Measurements from ENCODE around the gene INSC. TPM values are rescaled to one million over a fixed set of nuclear protein-coding genes. Genes with fewer than 3 reads are reported as not detected.

INSC gene
- total RNA-seq, 2 donors from 2014 or later = 0.22 TPM; not detected in 1

DNA sequence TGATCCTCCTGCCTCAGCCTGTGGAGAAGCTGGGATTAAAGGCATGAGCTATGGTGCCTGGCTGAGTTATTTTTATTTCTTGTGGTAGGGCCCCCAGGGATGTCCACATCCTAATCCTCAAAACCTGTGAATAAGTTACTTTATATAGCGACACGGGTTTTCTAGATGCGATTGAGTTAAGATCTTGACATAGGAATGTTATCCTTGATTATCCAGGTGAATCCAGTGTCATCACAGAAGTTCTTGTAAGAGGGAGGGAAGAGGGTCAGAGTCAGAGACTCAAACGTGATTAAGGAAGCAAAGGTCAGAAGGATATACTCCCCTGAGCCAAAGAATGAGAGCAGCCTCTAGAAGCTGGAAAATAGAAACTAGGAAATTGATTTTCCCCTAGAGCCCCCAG, 117.8 kb downstream of the INSC start:
- no peaks in the 10 kb centered on the region for H3K9me3 ChIP-seq (ENCODE audit: control insufficient read depth, low read length, poor library complexity, severe bottlenecking)
- Mint-ChIP-seq H3K27ac (no peak overlapping the region), H3K4me1 (no peaks in the 10 kb centered on the region), H3K27me3 (peaks cover 14% of the 10 kb centered on the region), H3K36me3 (ENCODE audit: low read depth) (no peaks in the 10 kb centered on the region), H3K4me3 (no peak overlapping the region)
- ATAC-seq (no peak), DNase-seq (no peak)

DNA sequence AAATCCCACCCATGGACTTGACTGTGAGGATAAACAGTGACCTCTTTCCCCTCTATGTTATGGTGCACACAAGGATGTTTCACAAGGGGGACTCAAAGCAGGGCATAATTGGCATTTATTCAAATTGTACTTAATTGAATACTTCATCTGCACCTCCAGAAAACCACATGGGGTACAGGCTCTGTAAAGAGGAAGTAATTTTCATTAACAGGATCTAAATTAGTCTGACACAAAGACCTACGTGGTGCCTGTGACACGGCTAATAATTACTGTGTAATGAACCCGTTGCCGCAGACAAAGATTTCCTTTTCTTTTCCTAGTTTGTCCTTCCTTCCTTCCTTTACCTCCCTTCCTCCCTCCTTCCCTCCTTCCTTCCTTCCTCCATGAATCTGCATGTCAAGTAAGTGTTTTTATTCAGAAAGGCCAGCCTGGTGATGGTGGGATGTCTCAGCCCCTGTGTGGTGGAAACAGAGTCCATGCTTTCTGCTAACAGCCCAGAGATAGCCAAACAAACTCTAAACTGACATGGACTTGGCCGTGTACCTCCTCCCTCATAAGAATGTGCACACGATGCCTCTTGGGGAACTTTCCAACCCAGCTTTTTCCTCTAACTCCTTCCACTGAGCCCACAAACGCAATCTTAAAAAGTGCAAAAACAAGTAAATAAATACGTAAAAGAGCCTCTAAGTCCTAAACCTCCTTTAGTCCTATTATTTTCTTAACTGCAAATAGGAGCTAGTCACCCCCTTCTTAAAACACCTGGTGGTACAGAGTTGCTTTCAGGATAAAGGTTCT, 118.8 kb downstream of the INSC start:
- DNase-seq (no peak), ATAC-seq (no peak)
- H3K27me3 Mint-ChIP-seq = peaks cover 8% of the 10 kb centered on the region
- no peaks in the 10 kb centered on the region for H3K36me3 Mint-ChIP-seq (ENCODE audit: low read depth)
- H3K4me1 Mint-ChIP-seq = no peaks in the 10 kb centered on the region
- H3K9me3 ChIP-seq (ENCODE audit: control insufficient read depth, low read length, poor library complexity, severe bottlenecking) = no peaks in the 10 kb centered on the region
- no peak overlapping the region for H3K27ac Mint-ChIP-seq
- H3K4me3 Mint-ChIP-seq = no peak overlapping the region

DNA sequence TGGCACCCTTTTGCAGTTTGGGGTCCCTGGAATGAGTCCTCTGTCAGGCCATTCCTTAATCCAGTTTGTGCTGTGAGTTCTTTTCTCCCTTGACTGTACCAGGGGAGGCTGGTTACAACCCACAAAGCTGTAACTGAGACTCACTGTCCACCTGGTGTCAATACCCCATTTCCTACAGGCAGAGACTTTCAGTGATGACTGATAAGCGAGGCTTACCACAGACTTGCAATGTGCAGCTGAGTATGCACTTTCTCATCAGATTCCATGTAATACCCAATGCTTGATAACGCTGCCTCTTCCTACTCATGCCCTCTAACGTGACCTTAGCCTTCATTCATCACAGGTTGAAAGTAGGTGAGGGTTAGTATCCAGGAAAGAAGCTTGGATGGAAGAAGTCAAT, 120.1 kb downstream of the INSC start:
- no peaks in the 10 kb centered on the region for H3K36me3 Mint-ChIP-seq (ENCODE audit: low read depth)
- no peaks in the 10 kb centered on the region for H3K4me1 Mint-ChIP-seq
- ATAC-seq = no peak
- H3K27me3 Mint-ChIP-seq = peaks cover 6% of the 10 kb centered on the region
- DNase-seq = no peak
- no peaks in the 10 kb centered on the region for H3K9me3 ChIP-seq (ENCODE audit: control insufficient read depth, low read length, poor library complexity, severe bottlenecking)
- no peak overlapping the region for H3K27ac Mint-ChIP-seq
- H3K4me3 Mint-ChIP-seq = no peak overlapping the region

DNA sequence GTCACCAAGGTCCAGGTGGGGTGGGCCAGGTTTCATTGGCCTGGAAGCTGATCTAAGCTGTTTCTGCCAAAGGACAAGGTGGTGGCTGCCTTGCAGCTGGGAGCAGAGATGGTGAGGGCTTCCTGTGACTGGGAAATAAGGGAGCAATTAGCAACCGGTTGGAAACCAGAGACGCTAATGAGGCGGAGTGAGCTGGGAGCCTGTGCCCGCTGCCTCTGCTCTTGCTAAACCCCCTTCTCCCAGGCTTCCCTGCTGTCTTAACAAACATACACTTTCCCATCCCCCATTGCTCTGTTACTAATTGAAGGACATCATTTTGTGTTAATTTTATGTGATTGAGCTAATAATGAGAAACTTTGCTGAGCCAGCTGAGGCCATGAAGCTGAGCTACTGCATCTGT, 121.8 kb downstream of the INSC start:
- DNase-seq (no peak), ATAC-seq (no peak)
- Mint-ChIP-seq H3K4me3 (no peak overlapping the region), H3K27me3 (peaks cover 6% of the 10 kb centered on the region), H3K36me3 (ENCODE audit: low read depth) (no peaks in the 10 kb centered on the region), H3K4me1 (no peaks in the 10 kb centered on the region), H3K27ac (no peak overlapping the region)
- no peaks in the 10 kb centered on the region for H3K9me3 ChIP-seq (ENCODE audit: control insufficient read depth, low read length, poor library complexity, severe bottlenecking)

DNA sequence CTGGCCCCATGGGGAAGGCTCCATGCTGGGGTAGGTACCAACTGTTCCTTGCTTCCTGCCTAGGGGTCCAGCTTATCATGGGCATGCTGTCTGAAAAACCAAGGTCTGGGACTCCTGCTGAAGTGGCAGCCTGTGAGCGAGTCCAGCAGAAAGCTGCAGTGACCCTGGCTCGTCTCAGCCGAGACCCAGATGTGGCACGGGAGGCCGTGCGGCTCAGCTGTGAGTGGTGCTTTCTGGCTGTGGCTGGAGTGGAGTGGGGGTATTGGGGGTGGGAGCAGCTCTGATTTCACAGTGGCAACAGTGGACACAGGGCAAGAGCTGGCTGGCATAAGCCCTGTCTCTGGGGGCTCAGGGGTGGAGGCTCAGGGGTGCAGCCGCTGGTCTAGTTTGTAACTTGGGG, 124.1 kb downstream of the INSC start:
- peaks cover 3% of the 10 kb centered on the region for H3K4me1 Mint-ChIP-seq
- ATAC-seq = no peak
- peaks cover under 1% of the 10 kb centered on the region for H3K36me3 Mint-ChIP-seq (ENCODE audit: low read depth)
- no peak for DNase-seq
- no peak overlapping the region for H3K4me3 Mint-ChIP-seq
- H3K9me3 ChIP-seq (ENCODE audit: control insufficient read depth, low read length, poor library complexity, severe bottlenecking) = no peaks in the 10 kb centered on the region
- peaks cover 6% of the 10 kb centered on the region for H3K27me3 Mint-ChIP-seq
- H3K27ac Mint-ChIP-seq = no peak overlapping the region

DNA sequence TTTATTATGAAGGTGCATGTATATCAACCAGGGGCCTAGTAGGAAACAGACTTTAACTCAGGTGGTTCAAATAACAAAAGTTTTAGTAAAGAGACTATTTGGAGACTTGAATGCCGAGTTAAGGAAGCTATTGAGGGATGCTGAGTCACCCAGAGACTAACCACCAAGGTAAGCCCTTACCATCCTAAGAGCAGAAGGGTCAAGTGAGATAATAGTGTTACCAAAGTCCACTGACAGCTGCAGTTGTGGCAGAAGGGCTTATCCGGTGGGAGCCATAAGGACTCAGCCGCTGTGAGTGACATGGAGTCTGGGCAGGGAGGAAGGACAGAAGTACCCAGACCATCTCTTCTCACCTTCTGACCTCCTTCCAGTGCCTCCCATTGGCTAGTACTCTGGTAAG, 134.0 kb downstream of the INSC start:
- no peak for ATAC-seq
- no peaks in the 10 kb centered on the region for H3K9me3 ChIP-seq (ENCODE audit: control insufficient read depth, low read length, poor library complexity, severe bottlenecking)
- Mint-ChIP-seq H3K27me3 (peaks cover 21% of the 10 kb centered on the region), H3K4me1 (no peaks in the 10 kb centered on the region), H3K36me3 (ENCODE audit: low read depth) (peaks cover 5% of the 10 kb centered on the region), H3K27ac (no peak overlapping the region), H3K4me3 (no peak overlapping the region)
- no peak for DNase-seq

DNA sequence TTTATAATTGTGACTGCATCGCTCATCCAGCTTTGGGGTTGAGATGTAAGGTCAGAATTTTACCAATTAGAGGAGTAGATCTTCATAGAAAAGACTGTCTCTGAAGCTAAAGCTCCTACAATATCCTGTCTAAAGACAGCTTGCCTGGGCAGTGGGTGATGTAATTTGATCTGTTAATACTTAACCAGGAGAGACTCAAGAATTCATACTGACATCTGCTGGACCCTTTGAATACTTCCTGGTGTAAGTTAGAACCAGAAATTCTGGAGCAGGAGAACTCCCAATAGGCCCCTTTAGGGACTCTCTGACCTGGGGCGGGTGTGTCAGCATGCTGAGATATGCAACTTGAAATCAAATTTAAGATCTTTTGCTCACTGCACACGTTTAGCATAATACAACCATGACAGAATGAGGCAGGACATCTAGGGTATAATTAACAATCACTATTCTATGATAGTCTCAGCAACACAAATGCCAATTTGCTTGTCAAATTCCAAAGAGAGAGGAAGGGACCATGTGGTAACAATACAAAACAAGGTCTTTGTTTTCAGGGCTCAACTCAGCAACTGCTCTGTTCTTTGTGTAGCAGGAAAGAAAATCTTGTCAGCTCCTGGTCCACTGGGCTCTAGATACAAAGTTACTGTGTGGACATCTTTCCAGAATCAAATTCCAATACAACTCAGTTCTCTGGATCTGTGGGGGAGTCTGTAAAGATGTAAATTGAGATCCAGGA, 143.9 kb downstream of the INSC start:
- no peaks in the 10 kb centered on the region for H3K4me1 Mint-ChIP-seq
- peaks cover 18% of the 10 kb centered on the region for H3K27me3 Mint-ChIP-seq
- ATAC-seq (no peak), DNase-seq (no peak)
- H3K36me3 Mint-ChIP-seq (ENCODE audit: low read depth) = peaks cover 3% of the 10 kb centered on the region
- H3K27ac Mint-ChIP-seq = no peak overlapping the region
- no peaks in the 10 kb centered on the region for H3K9me3 ChIP-seq (ENCODE audit: control insufficient read depth, low read length, poor library complexity, severe bottlenecking)
- H3K4me3 Mint-ChIP-seq = no peak overlapping the region

DNA sequence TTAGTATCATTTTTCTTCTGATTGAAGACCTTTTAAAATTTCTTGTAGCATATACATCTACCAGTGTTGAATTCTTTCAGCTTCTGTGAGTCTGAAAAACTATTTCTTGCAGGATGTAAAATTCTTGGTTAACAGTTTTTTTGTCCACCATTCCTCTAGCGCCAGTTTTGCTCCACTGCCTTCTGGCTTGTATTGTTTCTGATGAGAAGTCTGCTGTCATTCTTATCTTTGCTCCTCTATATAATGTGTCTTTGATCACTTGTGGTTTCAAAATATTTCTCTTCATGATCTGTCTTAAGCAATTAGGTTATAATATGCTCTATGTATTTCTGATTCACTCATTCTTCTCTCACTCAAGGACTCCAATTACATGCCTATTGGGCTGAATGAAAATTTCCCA, 152.3 kb downstream of the INSC start:
- no peak for DNase-seq
- no peaks in the 10 kb centered on the region for H3K9me3 ChIP-seq (ENCODE audit: control insufficient read depth, low read length, poor library complexity, severe bottlenecking)
- no peak for ATAC-seq
- Mint-ChIP-seq H3K4me3 (no peak overlapping the region), H3K27ac (no peak overlapping the region), H3K36me3 (ENCODE audit: low read depth) (no peaks in the 10 kb centered on the region), H3K27me3 (no peaks in the 10 kb centered on the region), H3K4me1 (no peaks in the 10 kb centered on the region)

DNA sequence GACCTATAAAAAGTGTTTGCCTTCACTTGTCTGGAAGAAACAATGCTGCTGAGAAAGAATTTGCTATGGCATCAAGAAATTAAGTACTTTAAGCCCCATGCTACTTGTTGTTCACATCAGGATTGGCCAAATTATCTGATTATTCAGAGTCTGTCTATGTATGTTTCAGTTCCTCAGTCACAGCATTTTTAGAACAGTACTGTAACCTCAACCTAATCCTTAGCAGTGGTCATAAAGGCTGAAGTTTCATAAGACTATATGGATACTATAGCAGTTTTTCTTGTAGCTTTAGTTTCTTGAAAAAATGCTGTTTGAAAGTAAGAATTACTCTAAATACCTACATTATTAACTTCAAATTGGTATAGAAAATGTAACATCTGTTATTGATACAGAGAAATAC, 153.9 kb downstream of the INSC start:
- ATAC-seq (no peak), DNase-seq (no peak)
- H3K9me3 ChIP-seq (ENCODE audit: control insufficient read depth, low read length, poor library complexity, severe bottlenecking) = no peaks in the 10 kb centered on the region
- no peaks in the 10 kb centered on the region for H3K36me3 Mint-ChIP-seq (ENCODE audit: low read depth)
- no peaks in the 10 kb centered on the region for H3K4me1 Mint-ChIP-seq
- H3K27me3 Mint-ChIP-seq = peaks cover 4% of the 10 kb centered on the region
- no peak overlapping the region for H3K4me3 Mint-ChIP-seq
- no peak overlapping the region for H3K27ac Mint-ChIP-seq

DNA sequence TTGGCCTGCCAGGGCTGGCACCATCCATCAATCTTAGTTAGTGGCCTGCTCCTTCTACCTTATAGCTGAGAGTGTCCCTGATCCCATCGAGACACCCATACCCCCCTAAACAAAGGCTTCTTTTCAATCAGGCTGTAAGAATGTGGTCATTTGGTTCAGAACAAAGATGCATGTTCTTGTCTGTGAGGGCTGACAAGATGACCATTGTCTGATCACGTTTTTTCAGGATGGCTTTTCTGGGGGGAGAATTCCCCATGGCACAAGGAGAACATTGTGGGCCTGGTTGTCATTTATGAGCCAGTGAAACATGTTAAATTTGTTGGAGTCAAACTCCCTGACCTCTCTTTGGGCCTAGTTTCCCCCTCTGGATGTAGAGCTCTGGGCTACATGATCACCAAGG, 160.4 kb downstream of the INSC start:
- no peaks in the 10 kb centered on the region for H3K4me1 Mint-ChIP-seq
- no peaks in the 10 kb centered on the region for H3K36me3 Mint-ChIP-seq (ENCODE audit: low read depth)
- DNase-seq = no peak
- H3K27me3 Mint-ChIP-seq = peaks cover 48% of the 10 kb centered on the region
- H3K27ac Mint-ChIP-seq = no peak overlapping the region
- H3K9me3 ChIP-seq (ENCODE audit: control insufficient read depth, low read length, poor library complexity, severe bottlenecking) = no peaks in the 10 kb centered on the region
- no peak overlapping the region for H3K4me3 Mint-ChIP-seq
- no peak for ATAC-seq

DNA sequence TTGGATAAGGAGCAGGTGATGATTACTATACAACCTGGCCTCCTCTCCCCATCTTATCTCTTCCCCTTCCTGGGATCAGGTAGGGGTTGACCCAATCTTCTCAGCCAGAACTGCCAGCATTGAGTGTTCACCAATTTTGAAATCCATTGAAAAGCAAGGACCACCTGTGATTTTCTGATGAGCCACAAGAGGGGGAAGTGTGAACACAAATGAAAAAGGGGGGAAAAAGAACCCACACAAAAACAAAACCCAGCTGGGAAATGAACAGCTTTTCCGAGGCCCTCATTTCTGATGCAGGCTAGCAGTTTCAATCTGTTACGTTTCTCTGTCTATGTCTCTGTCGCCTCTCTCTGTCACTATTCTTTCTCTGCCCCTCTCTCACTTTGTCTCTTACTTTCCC, 161.9 kb downstream of the INSC start:
- Mint-ChIP-seq H3K4me3 (no peak overlapping the region), H3K4me1 (no peaks in the 10 kb centered on the region), H3K36me3 (ENCODE audit: low read depth) (no peaks in the 10 kb centered on the region), H3K27me3 (peaks cover 48% of the 10 kb centered on the region), H3K27ac (no peak overlapping the region)
- ATAC-seq = no peak
- no peak for DNase-seq
- H3K9me3 ChIP-seq (ENCODE audit: control insufficient read depth, low read length, poor library complexity, severe bottlenecking) = no peaks in the 10 kb centered on the region

DNA sequence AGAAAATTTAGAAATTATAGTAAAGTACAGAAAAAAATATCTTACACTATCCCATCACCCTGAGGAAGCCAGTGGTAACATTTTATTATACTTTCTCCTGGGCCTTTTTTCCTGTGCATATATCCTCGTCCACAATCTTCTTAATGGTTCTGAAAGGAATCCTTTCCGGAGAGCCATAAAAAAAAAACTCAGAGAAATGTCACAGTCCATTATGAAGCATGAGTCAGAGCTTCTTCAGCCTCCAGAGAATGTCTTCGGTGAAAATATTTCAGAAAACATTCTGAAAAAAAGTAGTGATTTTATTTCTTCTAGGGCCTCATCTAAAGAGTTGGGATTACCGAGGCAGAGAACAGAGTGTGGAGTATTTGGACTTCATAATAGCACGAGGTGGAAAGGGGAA, 163.4 kb downstream of the INSC start:
- no peak overlapping the region for H3K4me3 Mint-ChIP-seq
- H3K27me3 Mint-ChIP-seq = peaks cover 55% of the 10 kb centered on the region
- no peaks in the 10 kb centered on the region for H3K9me3 ChIP-seq (ENCODE audit: control insufficient read depth, low read length, poor library complexity, severe bottlenecking)
- ATAC-seq (no peak), DNase-seq (no peak)
- no peak overlapping the region for H3K27ac Mint-ChIP-seq
- H3K4me1 Mint-ChIP-seq = no peaks in the 10 kb centered on the region
- H3K36me3 Mint-ChIP-seq (ENCODE audit: low read depth) = peaks cover 3% of the 10 kb centered on the region

DNA sequence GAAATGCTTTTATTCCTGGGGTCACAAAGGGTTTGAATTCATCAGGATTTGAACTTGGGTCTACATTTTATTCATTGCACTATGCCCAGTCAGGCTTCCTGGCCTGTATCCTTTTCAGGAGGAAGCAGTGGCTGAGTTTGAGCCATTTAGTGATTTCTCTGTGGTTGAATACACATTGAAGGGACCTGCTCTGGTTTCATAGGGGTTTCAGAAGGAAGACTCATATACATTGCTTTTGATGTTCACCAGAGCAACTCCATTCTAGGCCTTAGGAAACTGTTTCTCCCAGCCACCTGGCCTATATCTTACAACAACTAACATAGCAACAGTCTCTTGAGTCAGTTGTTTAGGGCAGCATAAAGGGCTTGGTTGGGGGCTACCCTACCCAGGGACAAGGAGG, 165.7 kb downstream of the INSC start:
- Mint-ChIP-seq H3K27me3 (peaks cover 39% of the 10 kb centered on the region), H3K4me3 (no peak overlapping the region), H3K4me1 (no peaks in the 10 kb centered on the region), H3K27ac (no peak overlapping the region), H3K36me3 (ENCODE audit: low read depth) (peaks cover 3% of the 10 kb centered on the region)
- DNase-seq (no peak), ATAC-seq (no peak)
- H3K9me3 ChIP-seq (ENCODE audit: control insufficient read depth, low read length, poor library complexity, severe bottlenecking) = no peaks in the 10 kb centered on the region

DNA sequence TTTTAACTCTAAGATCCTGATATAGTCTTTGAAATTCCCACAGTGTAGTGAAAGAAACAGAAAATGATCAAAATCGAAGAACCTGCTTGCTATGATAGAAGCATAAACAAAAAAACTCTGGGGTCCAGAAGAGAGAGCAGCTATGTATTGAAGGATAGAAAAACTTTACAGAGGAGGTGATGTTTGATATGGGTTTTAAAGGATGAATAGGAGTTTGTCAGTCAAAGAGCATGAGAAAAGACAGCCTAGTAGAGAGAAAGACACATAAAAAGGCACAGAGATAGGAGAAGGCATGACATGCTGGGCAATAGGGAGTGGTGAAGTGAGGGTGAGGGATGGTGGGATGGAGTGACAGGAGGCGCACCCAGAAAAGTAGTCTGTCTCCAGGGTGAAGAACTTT, 168.0 kb downstream of the INSC start:
- ATAC-seq (no peak), DNase-seq (no peak)
- Mint-ChIP-seq H3K4me3 (no peak overlapping the region), H3K4me1 (no peaks in the 10 kb centered on the region), H3K36me3 (ENCODE audit: low read depth) (peaks cover 3% of the 10 kb centered on the region), H3K27me3 (peaks cover 26% of the 10 kb centered on the region), H3K27ac (no peak overlapping the region)
- no peaks in the 10 kb centered on the region for H3K9me3 ChIP-seq (ENCODE audit: control insufficient read depth, low read length, poor library complexity, severe bottlenecking)
